ENCODE measurements around the gene MPP1.

Gene MPP1

DNA sequence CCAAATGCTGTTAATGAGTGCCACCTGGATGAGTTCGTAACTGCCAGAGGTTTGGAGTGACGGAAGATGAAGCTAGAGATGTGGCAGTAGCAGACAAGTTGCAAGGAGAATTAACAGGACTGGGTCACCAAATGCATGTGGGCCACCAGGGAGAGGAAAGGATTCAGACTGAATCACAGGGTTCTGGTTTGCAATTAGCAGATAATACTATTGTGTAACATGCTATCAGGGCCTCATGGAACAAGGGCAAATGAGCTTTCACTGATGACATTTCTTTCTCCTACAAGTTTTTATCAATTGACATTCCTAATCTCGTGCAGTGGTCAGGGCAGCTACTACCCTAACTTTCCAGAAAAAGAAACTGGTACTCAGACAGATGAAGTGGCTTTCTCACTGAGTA lies 75.8 kb downstream of the MPP1 start:
- TF ChIP-seq CTCF (IDR thresholded peaks at IDR 0.05; ENCODE audit: low read depth, low read length), result no peak
- TF ChIP-seq EZH2phosphoT487 (IDR thresholded peaks at IDR 0.05; ENCODE audit: low read depth), result no peak
- Histone ChIP-seq H3K27ac (ENCODE audit: low read length) (no peak overlapping the region), H3K79me2 (ENCODE audit: low read length) (no peaks in the 10 kb centered on the region), H3K9ac (ENCODE audit: low read length) (no peak overlapping the region), H3K27me3 (ENCODE audit: low read depth, low read length) (no peaks in the 10 kb centered on the region), H3K4me3 (ENCODE audit: low read length) (no peak overlapping the region), H3K4me1 (ENCODE audit: low read length) (peaks cover 23% of the 10 kb centered on the region), H3K4me2 (ENCODE audit: low read length) (no peak overlapping the region), H4K20me1 (ENCODE audit: insufficient read depth, low read length) (no peaks in the 10 kb centered on the region), H2AFZ (ENCODE audit: low read depth, low read length) (no peak overlapping the region), H3K9me3 (ENCODE audit: insufficient read depth, low read length) (no peaks in the 10 kb centered on the region), H3K36me3 (replicated peaks; ENCODE audit: low read depth, low read length) (no peaks in the 10 kb centered on the region)
